NCI-H1105 treated with DMSO at 0.1 percent for 48 hours (cell line): ENCODE data around the gene CLEC11A.
"Not testable (repeated sequence)": the region's sequence is repeated elsewhere in the genome, so short reads cannot be mapped to it uniquely, and the experiment has no call there.

Experiments used
- DNase-seq: peaks from one replicate; lab custom pipeline; 2025; lab: John Stamatoyannopoulos, UW

CLEC11A gene

GRCh38 chr19:50723735-50724521 lies 764 bp downstream of the CLEC11A start:
- no peak for DNase-seq

- DNase-seq, result peak; percentile 91
These were observed 1.5 kb downstream of the CLEC11A start for GRCh38 chr19:50724522-50725217.

- DNase-seq, result no peak
These were observed 2.2 kb downstream of the CLEC11A start for GRCh38 chr19:50725218-50725910.

GRCh38 chr19:50725911-50726230 lies 2.7 kb downstream of the CLEC11A start:
- no peak for DNase-seq

- DNase-seq, result no peak
These were observed 5.0 kb downstream of the CLEC11A start for GRCh38 chr19:50728084-50728737.

DNA sequence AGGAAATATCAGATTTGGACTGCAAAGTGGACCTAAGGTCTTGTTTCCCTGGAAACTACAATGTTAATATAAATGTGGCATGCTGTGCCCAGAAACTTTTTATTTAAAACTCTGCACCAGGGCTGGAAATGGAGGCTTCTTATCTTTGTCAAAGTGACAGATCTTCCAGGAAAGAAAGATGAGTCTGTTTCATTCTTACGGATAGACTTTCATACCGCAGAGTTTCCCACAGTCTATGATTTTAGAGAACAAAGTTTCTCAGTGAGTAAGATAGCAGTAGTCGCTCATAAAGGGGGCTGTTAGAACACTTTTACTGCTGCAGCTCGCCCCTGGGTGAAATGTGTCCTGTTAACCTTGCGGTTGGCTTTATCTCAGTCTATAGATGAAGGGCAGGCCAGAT lies 6.7 kb downstream of the CLEC11A start:
- no peak for DNase-seq

- DNase-seq, result no peak
These were observed 12.7 kb downstream of the CLEC11A start for GRCh38 chr19:50735869-50736268.

DNA sequence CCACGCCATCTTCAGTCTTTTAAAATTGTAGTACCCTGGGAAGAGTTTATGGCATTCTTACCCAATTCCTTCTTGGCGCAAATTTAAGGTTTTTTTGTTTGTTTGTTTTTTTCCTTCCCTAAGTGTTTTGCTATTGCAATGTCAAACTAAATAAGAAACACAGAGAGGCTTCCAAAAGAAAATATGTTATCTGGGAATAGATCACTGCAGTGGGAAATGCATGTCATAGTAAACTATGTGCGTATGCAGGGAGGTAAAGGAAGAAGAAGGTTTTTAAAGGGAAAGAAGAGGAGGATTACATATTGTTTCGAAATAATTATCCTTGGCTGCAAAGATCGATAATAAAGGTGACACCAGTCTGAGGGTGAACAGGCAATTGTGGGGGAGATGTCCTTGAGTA lies 13.2 kb downstream of the CLEC11A start:
- DNase-seq, result no peak

- DNase-seq, result no peak
These were observed 16.2 kb downstream of the CLEC11A start for GRCh38 chr19:50739132-50739913.

DNA sequence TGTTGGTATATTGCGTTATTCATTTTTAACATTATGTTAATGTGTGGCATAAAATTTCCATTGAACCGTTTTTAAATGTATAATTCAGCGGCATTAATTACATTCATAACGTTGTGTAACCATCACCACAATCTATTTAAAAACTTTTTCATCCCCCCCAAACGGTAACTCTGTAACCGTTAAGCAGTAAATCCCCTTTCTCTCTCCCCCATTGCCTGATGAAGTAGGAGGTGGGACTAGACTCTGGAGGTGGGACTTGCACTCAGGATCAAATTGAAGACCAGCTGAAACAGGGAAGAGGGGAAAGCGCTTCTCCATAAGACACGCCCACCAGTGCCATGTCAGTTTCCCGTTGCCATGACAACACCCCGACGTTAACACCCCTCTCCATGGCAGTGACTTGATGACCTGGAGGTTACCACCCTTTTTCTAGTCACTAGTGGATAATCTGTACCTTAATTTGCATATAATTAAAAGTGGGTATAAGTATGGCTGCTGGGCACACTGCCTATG lies 16.8 kb downstream of the CLEC11A start:
- DNase-seq, result no peak

DNA sequence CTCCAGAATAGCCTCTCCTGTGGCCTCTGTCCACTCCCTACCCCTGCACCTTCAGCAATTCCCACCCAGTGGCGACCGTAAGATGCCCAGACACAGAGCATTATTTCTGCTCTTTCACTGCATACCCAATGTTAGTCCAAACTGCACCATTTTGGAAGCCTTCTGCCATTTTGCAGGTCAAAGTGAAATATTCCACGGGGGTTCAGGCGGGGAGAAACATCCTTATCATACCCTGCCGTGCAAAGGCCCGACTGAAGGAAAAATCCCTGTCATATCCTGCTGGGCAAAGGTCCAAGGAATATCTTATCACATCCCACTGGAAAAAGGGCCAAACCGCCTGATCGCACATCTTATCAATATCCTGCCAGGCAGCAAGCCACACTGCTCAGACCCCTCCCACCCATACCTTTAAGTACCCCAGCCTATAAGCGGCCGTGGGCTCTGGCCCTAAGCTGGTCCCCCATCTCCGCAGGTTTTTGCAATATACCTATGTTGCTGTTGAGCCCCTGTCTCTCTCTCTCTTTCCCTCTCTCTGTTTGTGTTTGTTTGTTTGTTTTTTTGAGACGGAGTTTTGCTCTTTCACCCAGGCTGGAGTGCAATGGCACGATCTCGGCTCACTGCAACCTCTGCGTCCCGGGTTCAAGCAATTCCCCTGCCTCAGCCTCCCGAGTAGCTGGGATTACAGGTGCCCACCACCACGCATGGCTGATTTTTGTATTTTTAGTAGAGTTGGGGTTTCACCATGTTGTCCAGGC lies 18.2 kb downstream of the CLEC11A start:
- DNase-seq, result no peak

DNA sequence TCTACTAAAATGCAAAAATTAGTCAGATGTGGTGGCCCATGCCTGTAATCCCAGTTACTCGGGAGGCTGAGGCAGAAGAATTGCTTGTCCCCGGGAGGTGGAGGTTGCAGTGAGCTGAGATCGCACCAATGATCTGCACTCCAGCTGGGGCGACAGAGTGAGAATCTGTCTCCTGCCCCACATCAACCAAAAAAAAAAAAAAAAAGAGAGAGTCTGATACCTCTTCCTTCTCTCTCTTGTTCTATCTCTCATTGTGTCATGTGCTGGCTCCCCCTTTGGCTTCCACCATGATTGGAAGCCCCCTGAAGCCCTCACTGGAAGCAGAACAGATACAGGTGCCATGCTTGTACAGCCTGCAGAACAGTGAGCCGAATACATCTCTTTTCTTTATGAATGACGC lies 20.4 kb downstream of the CLEC11A start:
- DNase-seq, result no peak

GRCh38 chr19:50745221-50745620 lies 22.1 kb downstream of the CLEC11A start:
- no peak for DNase-seq

DNA sequence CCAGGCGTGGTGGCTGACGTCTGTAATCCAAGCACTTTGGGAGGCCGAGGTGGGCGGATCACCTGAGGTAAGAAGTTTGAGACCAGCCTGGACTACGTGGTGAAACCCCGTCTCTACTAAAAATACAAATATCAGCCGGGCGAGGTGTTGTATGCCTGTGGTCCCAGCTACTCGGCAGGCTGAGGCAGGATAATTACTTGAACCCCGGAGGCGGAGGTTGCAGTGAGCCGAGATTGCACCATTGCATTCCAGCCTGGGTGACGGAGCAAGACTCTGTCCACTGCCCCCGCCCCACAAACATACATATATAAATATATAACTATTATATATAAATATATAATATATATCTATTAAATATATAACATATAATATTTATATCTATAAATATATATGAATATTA lies 24.0 kb downstream of the CLEC11A start:
- not testable (repeated sequence) for DNase-seq

DNA sequence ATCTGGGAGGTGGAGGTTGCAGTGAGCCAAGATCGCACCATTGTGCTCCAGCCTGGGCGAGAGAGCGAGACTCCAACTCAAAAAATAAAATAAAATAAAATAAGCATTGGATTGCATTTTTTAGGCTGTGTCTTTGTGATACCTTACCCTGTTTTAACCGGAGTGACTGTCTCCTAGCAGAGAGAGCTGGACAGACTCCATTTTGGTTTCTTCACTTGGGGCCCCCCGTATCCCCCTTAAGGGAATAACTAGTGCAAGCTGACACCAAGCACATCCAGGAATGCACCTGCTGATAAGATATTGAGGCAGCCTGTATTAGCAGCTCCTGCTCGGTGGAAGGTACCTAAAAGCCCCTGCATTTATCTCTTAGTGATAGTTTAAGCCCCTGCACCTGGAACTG lies 26.3 kb downstream of the CLEC11A start:
- no peak for DNase-seq

- no peak for DNase-seq
These were observed 26.8 kb downstream of the CLEC11A start for GRCh38 chr19:50750010-50750409.

DNA sequence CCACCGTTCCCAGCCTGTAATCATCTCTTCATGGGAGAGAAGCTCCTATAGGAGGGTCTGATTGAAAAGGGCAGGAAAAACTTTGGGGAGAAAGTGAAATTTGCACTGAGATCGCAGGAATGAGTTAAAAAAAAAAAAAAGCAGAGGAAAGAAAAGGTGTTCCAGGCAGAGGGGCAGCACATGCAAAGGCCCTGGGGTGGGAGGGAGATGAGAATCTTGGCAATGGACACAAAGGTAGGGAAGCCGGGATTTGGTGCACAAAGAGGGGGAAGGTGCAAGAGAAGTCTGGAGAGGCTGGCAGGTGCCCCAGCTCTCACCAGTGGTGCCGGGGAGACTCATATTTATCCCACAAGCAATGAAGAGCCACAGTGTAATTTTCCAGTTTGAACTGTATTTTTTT lies 30.7 kb downstream of the CLEC11A start:
- DNase-seq, result no peak

- not testable (repeated sequence) for DNase-seq
These were observed 33.1 kb downstream of the CLEC11A start for GRCh38 chr19:50756244-50756643.

GRCh38 chr19:50757624-50758023 lies 34.5 kb downstream of the CLEC11A start:
- DNase-seq, result not testable (repeated sequence)

GRCh38 chr19:50759076-50759475 lies 35.9 kb downstream of the CLEC11A start:
- DNase-seq, result not testable (repeated sequence)

DNA sequence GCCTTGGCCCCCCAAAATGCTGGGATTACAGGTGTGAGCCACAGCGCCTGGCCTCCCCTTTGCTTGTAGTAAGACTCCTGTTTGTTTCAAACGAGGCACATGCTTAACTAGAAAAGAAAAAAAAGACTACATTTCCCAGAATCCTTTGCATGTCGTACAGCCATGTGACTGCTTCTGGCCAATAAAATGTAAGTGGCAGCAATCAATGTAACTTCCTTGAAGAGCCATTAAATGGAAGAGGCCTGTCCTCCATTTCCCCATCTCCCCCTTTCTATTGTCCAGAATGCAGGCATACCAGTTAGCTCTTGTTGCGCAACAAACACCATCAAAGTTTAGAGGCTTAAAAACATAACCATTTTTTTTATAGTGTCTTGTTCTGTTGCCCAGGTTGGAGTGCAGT lies 36.7 kb downstream of the CLEC11A start:
- DNase-seq, result no peak
